Measurements from ENCODE around the gene PRPF4.
"Not testable (repeated sequence)": the region's sequence is repeated elsewhere in the genome, so short reads cannot be mapped to it uniquely, and the experiment has no call there.

PRPF4 gene

DNA sequence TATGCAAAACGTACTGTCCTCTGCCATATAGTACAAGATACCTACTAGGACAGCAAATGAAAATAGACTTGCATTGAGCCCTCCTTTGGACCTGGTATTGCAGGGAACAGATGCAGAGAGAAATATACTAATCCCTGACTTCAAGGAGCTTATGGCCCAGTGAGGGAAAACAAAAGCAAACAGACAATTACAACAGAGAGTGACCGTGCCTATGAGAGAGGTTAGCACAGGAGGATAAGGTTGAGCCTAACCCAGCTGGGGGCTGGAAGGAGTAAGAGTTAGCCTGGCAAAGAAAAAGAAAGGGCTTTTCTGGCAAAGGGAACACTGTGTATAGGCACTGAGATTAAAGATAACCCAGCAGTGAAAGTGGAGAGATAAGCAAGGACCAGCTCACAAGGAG lies 5.6 kb upstream of the PRPF4 start:
- no peaks in the 10 kb centered on the region for H3K27me3 ChIP-seq (ENCODE audit: control insufficient read depth, insufficient read depth, low read length)
- no peak overlapping the region for H3K4me2 ChIP-seq (ENCODE audit: low read length)
- H3K9ac ChIP-seq (ENCODE audit: low read depth, low read length), result no peak overlapping the region
- no peaks in the 10 kb centered on the region for H3K9me3 ChIP-seq (replicated peaks; ENCODE audit: low read length)
- peaks cover 52% of the 10 kb centered on the region for H3K36me3 ChIP-seq (ENCODE audit: insufficient read depth, low read length)
- no peak overlapping the region for H3K4me3 ChIP-seq (ENCODE audit: low read length)
- H3K4me1 ChIP-seq (ENCODE audit: control insufficient read depth, insufficient read depth, low read length), result peaks cover 7% of the 10 kb centered on the region

DNA sequence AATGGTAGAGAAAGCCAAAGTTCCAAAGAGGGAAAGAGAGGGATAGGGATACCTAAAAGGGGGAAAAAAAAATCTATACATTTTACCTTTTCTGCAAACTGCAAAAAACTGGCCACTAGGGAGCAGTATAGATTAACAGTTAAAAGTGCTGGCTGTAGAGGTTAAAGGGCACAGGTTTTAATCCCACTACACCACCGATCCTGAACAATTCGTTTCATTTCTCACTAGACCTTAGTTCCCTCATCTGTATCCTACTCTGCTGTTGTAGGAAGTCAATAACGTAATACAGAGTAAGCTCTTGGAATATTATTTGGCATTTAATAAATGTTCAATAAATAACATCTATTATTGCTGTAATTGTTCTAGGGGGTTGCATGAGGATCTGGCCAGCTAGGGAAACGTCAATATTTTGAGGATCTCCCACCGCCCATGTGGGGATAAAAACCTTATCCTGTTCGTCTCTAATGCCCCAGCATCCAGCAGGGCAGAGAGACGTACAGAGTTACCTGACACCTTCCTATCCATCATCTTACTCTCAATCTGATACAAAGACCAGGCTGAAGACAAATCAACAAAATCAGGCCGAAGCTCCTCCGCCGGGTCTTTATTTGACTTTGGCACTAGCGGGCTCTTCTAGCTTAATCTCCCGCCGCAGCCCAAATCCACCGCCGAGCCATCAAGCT lies 843 bp upstream of the PRPF4 start:
- Histone ChIP-seq H3K9me3 (replicated peaks; ENCODE audit: low read length) (no peaks in the 10 kb centered on the region), H3K27me3 (ENCODE audit: control insufficient read depth, insufficient read depth, low read length) (no peaks in the 10 kb centered on the region), H3K36me3 (ENCODE audit: insufficient read depth, low read length) (peaks cover 51% of the 10 kb centered on the region), H3K4me1 (ENCODE audit: control insufficient read depth, insufficient read depth, low read length) (peaks cover 13% of the 10 kb centered on the region), H3K4me3 (ENCODE audit: low read length) (peak overlapping the region; percentile 86), H3K9ac (ENCODE audit: low read depth, low read length) (peak overlapping the region; percentile 92), H3K4me2 (ENCODE audit: low read length) (peak overlapping the region; percentile 91)

DNA sequence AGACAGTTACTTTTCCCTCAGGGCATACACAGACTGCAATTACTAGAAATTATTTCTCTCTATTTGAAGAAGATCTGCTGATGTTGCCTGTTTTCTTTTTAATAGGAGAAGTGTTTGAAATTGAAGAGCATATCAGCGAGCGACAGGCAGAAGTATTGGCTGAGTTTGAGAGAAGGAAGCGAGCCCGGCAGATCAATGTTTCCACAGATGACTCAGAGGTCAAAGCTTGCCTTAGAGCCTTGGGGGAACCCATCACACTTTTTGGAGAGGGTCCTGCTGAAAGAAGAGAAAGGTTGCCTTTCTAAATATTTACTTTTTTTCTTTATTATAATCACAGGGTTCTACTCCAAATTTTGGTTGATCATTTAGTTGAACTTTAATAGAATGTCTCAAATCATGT lies 3.4 kb downstream of the PRPF4 start:
- H3K9me3 ChIP-seq (replicated peaks; ENCODE audit: low read length), result no peaks in the 10 kb centered on the region
- H3K4me1 ChIP-seq (ENCODE audit: control insufficient read depth, insufficient read depth, low read length), result peaks cover 11% of the 10 kb centered on the region
- H3K27me3 ChIP-seq (ENCODE audit: control insufficient read depth, insufficient read depth, low read length), result no peaks in the 10 kb centered on the region
- no peak overlapping the region for H3K9ac ChIP-seq (ENCODE audit: low read depth, low read length)
- no peak overlapping the region for H3K4me2 ChIP-seq (ENCODE audit: low read length)
- H3K36me3 ChIP-seq (ENCODE audit: insufficient read depth, low read length), result peaks cover 58% of the 10 kb centered on the region
- H3K4me3 ChIP-seq (ENCODE audit: low read length), result no peak overlapping the region

DNA sequence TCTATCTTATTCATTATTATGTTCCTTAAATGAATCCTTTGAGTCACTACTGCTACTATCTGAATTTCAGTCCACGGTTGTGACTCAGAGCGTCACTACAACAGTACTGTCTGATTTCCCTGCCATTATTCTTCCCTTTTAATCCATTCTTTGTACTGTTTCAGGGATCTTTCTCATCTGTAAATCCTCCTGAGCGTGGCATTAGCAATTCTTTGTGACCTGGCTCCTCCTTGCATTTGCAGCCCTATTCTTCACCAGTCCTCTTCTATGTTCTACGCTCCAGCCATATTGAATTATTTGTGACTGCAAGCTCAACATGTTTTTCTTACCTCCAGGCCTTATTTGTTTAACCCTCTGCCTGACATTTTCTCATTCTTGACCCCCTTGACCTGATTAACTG lies 5.9 kb downstream of the PRPF4 start:
- Histone ChIP-seq H3K9ac (ENCODE audit: low read depth, low read length) (no peak overlapping the region), H3K9me3 (replicated peaks; ENCODE audit: low read length) (no peaks in the 10 kb centered on the region), H3K27me3 (ENCODE audit: control insufficient read depth, insufficient read depth, low read length) (no peaks in the 10 kb centered on the region), H3K4me2 (ENCODE audit: low read length) (no peak overlapping the region), H3K36me3 (ENCODE audit: insufficient read depth, low read length) (peaks cover 77% of the 10 kb centered on the region), H3K4me3 (ENCODE audit: low read length) (no peak overlapping the region), H3K4me1 (ENCODE audit: control insufficient read depth, insufficient read depth, low read length) (peaks cover 3% of the 10 kb centered on the region)

DNA sequence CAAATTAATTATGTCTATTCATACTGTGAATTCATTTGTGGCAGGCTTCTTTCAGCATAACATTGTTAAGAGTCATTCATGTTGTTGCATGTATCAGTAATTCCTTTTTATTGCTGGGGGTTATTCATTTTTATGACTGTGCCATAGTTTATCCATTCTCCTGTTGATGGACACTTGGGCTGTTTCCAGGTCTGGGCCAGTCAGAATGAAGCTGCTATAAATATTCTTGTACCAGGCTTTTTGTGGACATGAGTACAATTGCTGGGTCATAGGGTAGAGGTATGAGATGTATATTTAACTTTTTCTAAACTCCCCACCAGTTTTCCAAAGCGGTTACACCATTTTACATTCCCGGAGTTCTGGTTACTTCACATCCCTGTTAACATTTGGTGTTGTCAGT lies 13.6 kb downstream of the PRPF4 start:
- peaks cover 84% of the 10 kb centered on the region for H3K36me3 ChIP-seq (ENCODE audit: insufficient read depth, low read length)
- no peak overlapping the region for H3K4me3 ChIP-seq (ENCODE audit: low read length)
- H3K4me2 ChIP-seq (ENCODE audit: low read length), result no peak overlapping the region
- H3K9ac ChIP-seq (ENCODE audit: low read depth, low read length), result no peak overlapping the region
- no peaks in the 10 kb centered on the region for H3K9me3 ChIP-seq (replicated peaks; ENCODE audit: low read length)
- no peaks in the 10 kb centered on the region for H3K27me3 ChIP-seq (ENCODE audit: control insufficient read depth, insufficient read depth, low read length)
- no peaks in the 10 kb centered on the region for H3K4me1 ChIP-seq (ENCODE audit: control insufficient read depth, insufficient read depth, low read length)

DNA sequence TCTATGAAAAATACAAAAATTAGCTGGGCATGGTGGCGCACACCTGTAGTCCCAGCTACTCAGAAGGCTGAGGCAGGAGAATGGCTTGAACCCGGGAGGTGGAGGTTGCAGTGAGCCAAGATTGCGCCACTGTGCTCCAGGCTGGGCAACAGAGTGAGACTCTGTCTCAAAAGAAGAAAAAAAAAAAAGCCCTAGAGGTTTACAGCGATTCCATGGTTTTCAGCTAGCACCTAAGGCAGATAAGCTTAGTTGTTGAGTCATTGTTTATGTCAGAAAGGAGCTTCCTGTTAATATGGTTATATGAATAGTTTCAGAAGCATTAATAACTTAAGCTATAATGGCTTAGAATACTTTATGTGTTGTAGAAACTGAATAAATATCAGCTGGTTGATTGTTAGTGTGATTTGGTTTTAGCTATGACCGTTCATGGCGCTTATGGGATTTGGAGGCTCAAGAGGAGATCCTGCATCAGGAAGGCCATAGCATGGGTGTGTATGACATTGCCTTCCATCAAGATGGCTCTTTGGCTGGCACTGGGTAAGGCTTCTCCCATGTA lies 14.7 kb downstream of the PRPF4 start:
- Histone ChIP-seq H3K9me3 (replicated peaks; ENCODE audit: low read length) (no peaks in the 10 kb centered on the region), H3K4me1 (ENCODE audit: control insufficient read depth, insufficient read depth, low read length) (no peaks in the 10 kb centered on the region), H3K4me2 (ENCODE audit: low read length) (no peak overlapping the region), H3K27me3 (ENCODE audit: control insufficient read depth, insufficient read depth, low read length) (no peaks in the 10 kb centered on the region), H3K4me3 (ENCODE audit: low read length) (no peak overlapping the region), H3K9ac (ENCODE audit: low read depth, low read length) (no peak overlapping the region), H3K36me3 (ENCODE audit: insufficient read depth, low read length) (peaks cover 73% of the 10 kb centered on the region)

DNA sequence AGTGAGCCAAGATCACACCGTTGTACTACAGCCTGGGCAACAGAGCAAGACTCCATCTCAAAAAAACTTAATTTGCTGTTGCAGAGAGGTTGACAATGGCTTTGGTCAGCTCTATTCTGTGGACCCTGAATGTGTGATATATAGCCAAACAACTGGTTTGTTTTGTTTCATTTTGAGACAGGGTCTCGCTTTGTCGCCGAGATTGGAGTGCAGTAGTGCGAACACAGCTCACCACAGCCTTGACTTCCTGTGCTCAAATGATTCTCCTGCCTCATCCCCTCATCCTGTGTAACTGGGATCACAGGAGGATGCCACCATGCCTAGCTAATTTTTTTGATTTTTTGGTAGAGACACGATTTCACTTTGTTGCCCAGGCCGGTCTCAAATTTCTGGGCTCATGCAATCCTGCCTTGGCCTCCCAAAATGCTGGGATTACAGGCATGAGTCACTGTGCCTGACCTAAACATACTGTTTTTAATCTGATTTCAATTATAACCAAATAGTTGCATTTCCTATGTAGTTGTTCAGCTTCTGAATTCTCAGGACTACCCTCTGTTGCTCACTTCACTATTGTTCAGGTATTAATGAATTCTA lies 17.9 kb downstream of the PRPF4 start:
- H3K9me3 ChIP-seq (replicated peaks; ENCODE audit: low read length), result no peaks in the 10 kb centered on the region
- H3K9ac ChIP-seq (ENCODE audit: low read depth, low read length), result no peak overlapping the region
- H3K36me3 ChIP-seq (ENCODE audit: insufficient read depth, low read length), result peaks cover 48% of the 10 kb centered on the region
- peaks cover 5% of the 10 kb centered on the region for H3K27me3 ChIP-seq (ENCODE audit: control insufficient read depth, insufficient read depth, low read length)
- no peaks in the 10 kb centered on the region for H3K4me1 ChIP-seq (ENCODE audit: control insufficient read depth, insufficient read depth, low read length)
- H3K4me3 ChIP-seq (ENCODE audit: low read length), result no peak overlapping the region
- H3K4me2 ChIP-seq (ENCODE audit: low read length), result no peak overlapping the region

DNA sequence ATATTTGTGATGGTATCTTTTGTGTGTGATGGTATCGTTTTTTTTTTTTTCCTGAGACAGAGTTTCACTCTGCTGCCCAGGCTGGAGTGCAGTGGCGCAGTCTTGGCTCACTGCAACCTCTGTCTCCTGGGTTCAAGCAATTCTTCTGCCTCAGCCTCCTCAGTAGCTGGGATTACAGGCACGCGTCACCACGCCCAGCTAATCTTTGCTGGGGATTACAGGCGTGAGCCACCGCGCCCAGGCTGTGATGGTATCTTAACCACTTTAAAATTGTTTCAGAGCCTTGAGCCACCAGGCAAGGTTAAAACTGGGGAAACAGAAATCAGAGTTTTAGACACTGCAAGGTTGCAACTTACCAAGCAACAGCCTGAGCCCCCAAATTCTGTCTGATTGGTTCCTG lies 20.8 kb downstream of the PRPF4 start:
- peaks cover 33% of the 10 kb centered on the region for H3K27me3 ChIP-seq (ENCODE audit: control insufficient read depth, insufficient read depth, low read length)
- H3K4me2 ChIP-seq (ENCODE audit: low read length); H3K9ac ChIP-seq (ENCODE audit: low read depth, low read length); H3K4me1 ChIP-seq (ENCODE audit: control insufficient read depth, insufficient read depth, low read length); H3K4me3 ChIP-seq (ENCODE audit: low read length); H3K9me3 ChIP-seq (replicated peaks; ENCODE audit: low read length): not testable (repeated sequence)
- H3K36me3 ChIP-seq (ENCODE audit: insufficient read depth, low read length), result peaks cover 20% of the 10 kb centered on the region

DNA sequence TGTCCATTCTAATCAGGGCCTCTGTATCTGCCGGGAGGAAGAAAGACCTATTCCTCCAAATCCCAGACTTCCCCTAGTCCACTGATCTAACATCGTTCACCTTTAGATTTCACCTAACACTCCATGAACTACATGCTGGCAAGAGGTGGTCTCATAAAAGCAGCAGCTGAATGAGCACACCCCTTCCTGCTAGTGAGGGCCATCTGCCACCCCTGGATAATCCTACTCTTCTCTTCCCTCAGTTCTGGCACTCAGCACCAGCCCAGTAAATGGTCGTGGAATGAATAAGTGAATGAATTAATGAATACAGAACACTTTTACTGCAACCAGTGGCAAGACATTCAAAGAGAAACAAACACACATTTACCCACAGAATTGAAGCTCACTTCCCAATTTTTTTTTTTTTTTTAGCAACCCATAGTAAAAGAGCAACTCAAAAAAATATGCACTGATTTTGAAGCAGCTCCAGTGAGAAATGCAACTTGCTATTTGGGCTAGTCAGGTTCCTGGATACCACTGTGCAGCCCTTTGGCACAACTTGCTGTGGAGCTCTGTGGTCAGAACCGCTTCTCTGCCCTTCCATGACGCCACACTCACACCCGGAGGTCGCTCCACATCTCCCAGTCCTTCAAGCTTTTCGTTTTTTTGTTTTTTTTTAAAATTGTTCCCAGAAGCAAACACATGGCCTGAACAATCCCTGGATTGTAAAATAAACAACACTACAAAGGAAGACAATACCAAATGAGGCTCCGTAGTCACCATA lies 21.5 kb downstream of the PRPF4 start:
- Histone ChIP-seq H3K4me3 (ENCODE audit: low read length) (no peak overlapping the region), H3K9ac (ENCODE audit: low read depth, low read length) (no peak overlapping the region), H3K4me1 (ENCODE audit: control insufficient read depth, insufficient read depth, low read length) (no peaks in the 10 kb centered on the region), H3K27me3 (ENCODE audit: control insufficient read depth, insufficient read depth, low read length) (peaks cover 41% of the 10 kb centered on the region), H3K9me3 (replicated peaks; ENCODE audit: low read length) (no peaks in the 10 kb centered on the region), H3K4me2 (ENCODE audit: low read length) (no peak overlapping the region), H3K36me3 (ENCODE audit: insufficient read depth, low read length) (peaks cover 13% of the 10 kb centered on the region)

DNA sequence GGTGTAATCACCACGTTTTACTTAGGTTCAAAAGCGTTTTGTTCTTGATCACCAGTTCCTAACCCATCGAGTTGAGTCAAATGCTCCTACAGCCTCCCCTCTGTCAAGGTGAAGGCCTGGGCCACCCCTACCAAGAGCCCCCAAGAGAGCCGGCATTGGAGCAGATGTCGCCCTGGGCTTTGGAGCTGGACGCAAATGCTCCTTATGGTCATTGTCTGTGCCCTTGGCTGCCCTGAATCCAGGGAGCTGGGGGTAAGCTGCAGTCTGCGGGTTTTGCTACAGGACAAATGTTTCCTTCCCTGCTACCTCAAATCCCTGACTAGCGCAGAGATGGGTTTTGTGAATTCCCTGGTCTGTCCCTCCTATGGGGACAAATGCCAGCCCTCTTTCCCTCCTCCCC lies 22.9 kb downstream of the PRPF4 start:
- Histone ChIP-seq H3K4me1 (ENCODE audit: control insufficient read depth, insufficient read depth, low read length) (no peaks in the 10 kb centered on the region), H3K4me3 (ENCODE audit: low read length) (no peak overlapping the region), H3K36me3 (ENCODE audit: insufficient read depth, low read length) (peaks cover under 1% of the 10 kb centered on the region), H3K27me3 (ENCODE audit: control insufficient read depth, insufficient read depth, low read length) (peaks cover 54% of the 10 kb centered on the region), H3K9ac (ENCODE audit: low read depth, low read length) (no peak overlapping the region), H3K9me3 (replicated peaks; ENCODE audit: low read length) (no peaks in the 10 kb centered on the region), H3K4me2 (ENCODE audit: low read length) (no peak overlapping the region)

DNA sequence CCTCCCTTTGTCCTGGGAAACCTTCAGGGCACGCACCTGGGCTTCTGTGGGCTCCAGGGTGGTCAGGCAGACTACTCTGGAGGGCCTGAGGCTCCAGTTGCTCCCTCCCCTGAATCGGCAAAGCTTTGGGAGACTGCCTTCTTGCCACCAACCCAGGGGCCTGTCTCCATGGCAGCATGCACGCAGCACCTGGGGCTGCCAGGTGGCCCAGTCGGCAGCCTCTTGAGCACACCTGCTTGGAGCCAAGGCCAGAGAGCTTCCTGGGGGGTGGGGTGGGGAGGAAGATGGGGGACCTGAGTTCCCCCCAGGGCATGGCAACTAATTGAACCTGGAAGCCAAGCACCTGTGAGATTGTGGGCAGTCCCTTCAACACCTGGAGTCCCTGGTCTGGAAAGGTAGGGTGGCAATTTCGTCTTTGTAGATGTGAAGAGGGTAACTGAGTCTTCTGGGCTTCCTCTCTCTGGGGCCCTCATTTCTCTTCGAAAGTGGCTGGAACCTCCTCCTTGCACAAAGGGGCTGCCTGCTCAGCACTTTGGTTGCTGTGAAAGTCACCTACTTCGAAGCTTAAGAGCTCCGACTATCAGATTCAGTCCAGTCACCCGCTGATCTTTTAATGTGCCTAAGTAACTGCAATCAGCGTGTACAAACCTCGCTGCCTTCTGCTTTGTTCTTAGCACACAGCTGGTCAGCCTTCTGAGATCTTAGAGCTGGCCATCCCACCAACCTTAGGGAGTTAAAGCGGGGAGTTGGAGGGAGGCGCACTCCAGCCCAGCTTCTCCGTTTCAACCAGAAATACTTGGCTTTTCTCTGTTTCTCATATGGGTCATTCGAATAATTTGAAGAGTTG lies 23.7 kb downstream of the PRPF4 start:
- H3K4me2 ChIP-seq (ENCODE audit: low read length), result no peak overlapping the region
- no peak overlapping the region for H3K4me3 ChIP-seq (ENCODE audit: low read length)
- H3K27me3 ChIP-seq (ENCODE audit: control insufficient read depth, insufficient read depth, low read length), result peaks cover 58% of the 10 kb centered on the region
- no peaks in the 10 kb centered on the region for H3K4me1 ChIP-seq (ENCODE audit: control insufficient read depth, insufficient read depth, low read length)
- H3K9ac ChIP-seq (ENCODE audit: low read depth, low read length), result no peak overlapping the region
- no peaks in the 10 kb centered on the region for H3K36me3 ChIP-seq (ENCODE audit: insufficient read depth, low read length)
- H3K9me3 ChIP-seq (replicated peaks; ENCODE audit: low read length), result no peaks in the 10 kb centered on the region
